ENCODE data around the gene LY6G6F.

Gene LY6G6F

GRCh38 chr6:31750411-31751022, 43.9 kb downstream of the LY6G6F start:
- no peaks in the 10 kb centered on the region for H3K9me3 ChIP-seq (replicated peaks; ENCODE audit: insufficient read depth, low read length)
- H3K79me2 ChIP-seq (ENCODE audit: low read length): no peaks in the 10 kb centered on the region
- no peak overlapping the region for H3K4me2 ChIP-seq (ENCODE audit: low read depth, low read length)
- no peaks in the 10 kb centered on the region for H3K36me3 ChIP-seq (replicated peaks; ENCODE audit: insufficient read depth, low read length)
- H3K27ac ChIP-seq (ENCODE audit: low read length): no peak overlapping the region
- no peaks in the 10 kb centered on the region for H4K20me1 ChIP-seq (ENCODE audit: insufficient read depth, low read length)
- H3F3A ChIP-seq (ENCODE audit: insufficient read depth, low read length): no peaks in the 10 kb centered on the region
- no peaks in the 10 kb centered on the region for H3K27me3 ChIP-seq (replicated peaks; ENCODE audit: insufficient read depth, low read length)
- H3K9ac ChIP-seq (ENCODE audit: low read length): no peak overlapping the region
- H2AFZ ChIP-seq (ENCODE audit: low read length): no peak overlapping the region
- no peaks in the 10 kb centered on the region for H3K4me1 ChIP-seq (ENCODE audit: low read length)
- H3K9me2 ChIP-seq (replicated peaks; ENCODE audit: insufficient read depth, low read length): no peaks in the 10 kb centered on the region
- H3K4me3 ChIP-seq (ENCODE audit: low read length): no peak overlapping the region
- no peak for DNase-seq
- TF ChIP-seq EZH2phosphoT487 (IDR thresholded peaks at IDR 0.05; ENCODE audit: low read length) (no peak), CTCF (IDR thresholded peaks at IDR 0.05; ENCODE audit: low read length) (no peak), EZH2 (optimal IDR thresholded peaks at IDR 0.05; ENCODE audit: low read depth, low read length) (no peak)

GRCh38 chr6:31752739-31753319, 46.2 kb downstream of the LY6G6F start:
- Histone ChIP-seq H3K9me2 (replicated peaks; ENCODE audit: insufficient read depth, low read length) (no peaks in the 10 kb centered on the region), H2AFZ (ENCODE audit: low read length) (no peak overlapping the region), H3K9me3 (replicated peaks; ENCODE audit: insufficient read depth, low read length) (no peaks in the 10 kb centered on the region), H4K20me1 (ENCODE audit: insufficient read depth, low read length) (no peaks in the 10 kb centered on the region), H3K4me1 (ENCODE audit: low read length) (no peaks in the 10 kb centered on the region), H3K36me3 (replicated peaks; ENCODE audit: insufficient read depth, low read length) (no peaks in the 10 kb centered on the region), H3K4me2 (ENCODE audit: low read depth, low read length) (no peak overlapping the region), H3K27me3 (replicated peaks; ENCODE audit: insufficient read depth, low read length) (no peaks in the 10 kb centered on the region), H3F3A (ENCODE audit: insufficient read depth, low read length) (no peaks in the 10 kb centered on the region), H3K79me2 (ENCODE audit: low read length) (no peaks in the 10 kb centered on the region), H3K9ac (ENCODE audit: low read length) (no peak overlapping the region), H3K4me3 (ENCODE audit: low read length) (no peak overlapping the region), H3K27ac (ENCODE audit: low read length) (no peak overlapping the region)
- TF ChIP-seq EZH2phosphoT487 (IDR thresholded peaks at IDR 0.05; ENCODE audit: low read length) (no peak), CTCF (IDR thresholded peaks at IDR 0.05; ENCODE audit: low read length) (no peak), EZH2 (optimal IDR thresholded peaks at IDR 0.05; ENCODE audit: low read depth, low read length) (no peak)
- DNase-seq: no peak

- H3K4me3 ChIP-seq (ENCODE audit: low read length): no peak overlapping the region
- H3K4me2 ChIP-seq (ENCODE audit: low read depth, low read length): no peak overlapping the region
- H3K9ac ChIP-seq (ENCODE audit: low read length): no peak overlapping the region
- no peak overlapping the region for H3K27ac ChIP-seq (ENCODE audit: low read length)
- no peaks in the 10 kb centered on the region for H3K79me2 ChIP-seq (ENCODE audit: low read length)
- DNase-seq: no peak
- H4K20me1 ChIP-seq (ENCODE audit: insufficient read depth, low read length): no peaks in the 10 kb centered on the region
- no peaks in the 10 kb centered on the region for H3K27me3 ChIP-seq (replicated peaks; ENCODE audit: insufficient read depth, low read length)
- H2AFZ ChIP-seq (ENCODE audit: low read length): no peak overlapping the region
- no peaks in the 10 kb centered on the region for H3K9me3 ChIP-seq (replicated peaks; ENCODE audit: insufficient read depth, low read length)
- no peaks in the 10 kb centered on the region for H3F3A ChIP-seq (ENCODE audit: insufficient read depth, low read length)
- H3K9me2 ChIP-seq (replicated peaks; ENCODE audit: insufficient read depth, low read length): no peaks in the 10 kb centered on the region
- H3K36me3 ChIP-seq (replicated peaks; ENCODE audit: insufficient read depth, low read length): no peaks in the 10 kb centered on the region
- no peak for TF ChIP-seq EZH2phosphoT487 (IDR thresholded peaks at IDR 0.05; ENCODE audit: low read length)
- TF ChIP-seq EZH2 (optimal IDR thresholded peaks at IDR 0.05; ENCODE audit: low read depth, low read length): no peak
- TF ChIP-seq CTCF (IDR thresholded peaks at IDR 0.05; ENCODE audit: low read length): no peak
- H3K4me1 ChIP-seq (ENCODE audit: low read length): no peaks in the 10 kb centered on the region
These were observed 51.6 kb downstream of the LY6G6F start for GRCh38 chr6:31758281-31758680.

Measured in MM.1S (cell line).